Activated naive CD8-positive, alpha-beta T cell (primary cell): Measurements from ENCODE around the gene INPP5A.
"Not testable (repeated sequence)": the region's sequence is repeated elsewhere in the genome, so short reads cannot be mapped to it uniquely, and the experiment has no call there.

Experiments used
- H3K27ac Mint-ChIP-seq: one replicate; pipeline ENCODE4 v1.8.0; 2021; ENCODE audit warnings: mixed read lengths
- H3K27me3 Mint-ChIP-seq: one replicate; pipeline ENCODE4 v1.8.0; 2021; ENCODE audit warnings: mixed read lengths
- H3K36me3 Mint-ChIP-seq: one replicate; pipeline ENCODE4 v1.8.0; 2021; ENCODE audit warnings: mixed read lengths
- H3K4me1 Mint-ChIP-seq: one replicate; pipeline ENCODE4 v1.8.0; 2021; ENCODE audit warnings: low read depth, mixed read lengths
- H3K4me3 Mint-ChIP-seq: one replicate; pipeline ENCODE4 v1.8.0; 2021; ENCODE audit warnings: mild to moderate bottlenecking, mixed read lengths
- H3K9me3 Mint-ChIP-seq: one replicate; pipeline ENCODE4 v1.8.0; 2021; ENCODE audit warnings: low read depth, mixed read lengths

Gene INPP5A

GRCh38 chr10:132669208-132669861 lies 131.7 kb downstream of the INPP5A start:
- Mint-ChIP-seq H3K9me3 (no peaks in the 10 kb centered on the region), H3K36me3 (peaks cover 3% of the 10 kb centered on the region), H3K27ac (no peak overlapping the region), H3K27me3 (no peaks in the 10 kb centered on the region), H3K4me3 (no peak overlapping the region), H3K4me1 (peaks cover 6% of the 10 kb centered on the region)

DNA sequence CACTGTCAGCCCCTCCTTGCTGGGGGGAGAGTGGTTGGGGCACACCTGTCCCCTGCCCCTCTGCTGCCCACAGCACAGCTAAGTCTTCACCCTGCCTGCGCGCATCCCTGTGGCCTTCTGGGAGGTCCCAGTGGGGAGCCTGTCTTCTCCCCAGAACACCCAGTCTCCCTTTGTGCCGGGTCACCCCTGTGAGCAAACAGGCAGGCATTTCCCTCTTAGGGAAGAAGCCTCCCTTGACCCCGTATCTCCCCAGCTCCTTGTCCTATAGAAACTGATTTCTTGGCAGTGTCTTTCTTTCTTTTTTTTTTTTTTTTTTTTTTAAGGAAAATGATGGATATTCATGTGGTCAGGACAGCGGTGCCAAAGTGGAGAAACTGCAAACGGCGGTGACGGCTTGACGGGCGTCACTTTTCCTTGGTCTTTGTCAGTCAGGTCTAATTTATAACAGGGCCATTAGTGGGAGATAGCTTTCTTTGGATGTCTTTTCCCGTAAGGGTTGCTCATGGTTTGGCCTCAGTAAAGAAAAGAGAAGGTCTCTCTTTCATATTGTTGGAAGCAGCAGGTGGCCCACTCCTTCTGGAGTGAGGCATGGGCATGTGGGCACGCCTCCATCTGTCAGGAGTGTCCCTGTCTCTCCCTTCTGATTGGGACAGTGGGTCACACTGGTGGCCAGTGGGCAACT lies 133.1 kb downstream of the INPP5A start:
- Mint-ChIP-seq H3K36me3 (peaks cover 3% of the 10 kb centered on the region), H3K4me1 (peaks cover 6% of the 10 kb centered on the region), H3K9me3 (no peaks in the 10 kb centered on the region), H3K27ac (no peak overlapping the region), H3K4me3 (no peak overlapping the region), H3K27me3 (no peaks in the 10 kb centered on the region)

DNA sequence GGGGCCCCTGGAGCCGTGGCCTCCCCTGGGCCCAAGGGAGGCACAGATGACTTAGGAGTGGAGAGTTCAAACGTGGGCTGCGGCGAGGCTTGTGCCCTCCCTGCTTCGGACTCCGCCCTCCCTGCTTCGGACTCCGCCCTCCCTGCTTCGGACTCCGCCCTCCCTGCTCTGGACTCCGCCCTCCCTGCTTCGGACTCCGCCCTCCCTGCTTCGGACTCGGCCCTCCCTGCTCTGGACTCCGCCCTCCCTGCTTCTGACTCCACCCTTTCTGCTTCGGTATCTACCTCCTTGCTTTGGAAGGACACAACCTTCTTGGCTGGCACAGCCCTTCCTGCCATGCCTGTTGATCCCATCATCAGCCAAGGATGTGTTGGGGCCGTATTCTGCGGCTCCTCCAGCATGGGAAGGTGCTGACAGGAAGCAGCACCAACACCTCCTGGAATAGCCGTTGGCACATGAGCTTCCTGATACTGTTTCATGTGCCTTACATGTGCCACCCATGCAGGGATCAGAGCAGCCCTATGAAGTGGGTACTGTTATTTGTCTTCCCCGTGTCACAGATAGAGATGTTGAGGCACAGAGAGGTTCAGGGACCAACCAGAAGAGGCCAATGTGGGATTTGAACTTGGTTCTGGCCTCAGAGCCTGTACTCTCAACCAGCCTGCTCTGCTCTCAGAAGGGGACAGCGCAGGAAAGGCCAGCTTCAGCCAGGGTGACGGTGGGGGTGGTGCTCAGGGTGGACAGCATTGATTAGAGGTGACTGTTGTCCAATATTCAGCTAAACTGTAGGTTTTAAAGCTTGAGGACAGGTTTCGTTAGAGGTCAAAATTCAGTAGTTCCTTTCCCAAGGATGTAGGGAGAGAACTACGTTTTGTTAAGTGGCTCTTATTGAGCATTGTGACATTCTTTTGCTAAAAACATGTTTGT lies 133.9 kb downstream of the INPP5A start:
- Mint-ChIP-seq H3K4me1 (peaks cover 2% of the 10 kb centered on the region), H3K4me3 (no peak overlapping the region), H3K27me3 (no peaks in the 10 kb centered on the region), H3K27ac (no peak overlapping the region), H3K9me3 (no peaks in the 10 kb centered on the region), H3K36me3 (peaks cover 3% of the 10 kb centered on the region)

DNA sequence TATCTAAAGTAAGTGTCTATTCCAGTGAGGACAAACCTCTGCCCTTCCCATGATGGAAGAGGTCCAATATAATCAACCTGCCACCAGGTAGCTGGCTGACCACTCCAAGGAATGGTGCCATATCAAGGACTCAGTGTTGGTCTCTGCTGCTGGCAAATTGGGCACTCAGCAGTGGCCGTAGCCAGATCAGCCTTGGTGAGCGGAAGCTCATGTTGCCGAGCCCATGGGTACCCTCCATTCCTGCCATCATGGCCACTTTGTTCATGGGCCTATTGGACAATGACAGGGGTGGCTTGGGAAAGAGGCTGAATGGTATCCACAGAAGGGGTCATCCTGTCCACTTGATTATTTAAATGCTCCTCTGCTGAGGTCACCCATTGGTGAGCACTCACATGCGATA lies 136.2 kb downstream of the INPP5A start:
- H3K36me3 Mint-ChIP-seq, H3K9me3 Mint-ChIP-seq, H3K4me1 Mint-ChIP-seq, H3K27me3 Mint-ChIP-seq, H3K4me3 Mint-ChIP-seq, H3K27ac Mint-ChIP-seq: not testable (repeated sequence)

DNA sequence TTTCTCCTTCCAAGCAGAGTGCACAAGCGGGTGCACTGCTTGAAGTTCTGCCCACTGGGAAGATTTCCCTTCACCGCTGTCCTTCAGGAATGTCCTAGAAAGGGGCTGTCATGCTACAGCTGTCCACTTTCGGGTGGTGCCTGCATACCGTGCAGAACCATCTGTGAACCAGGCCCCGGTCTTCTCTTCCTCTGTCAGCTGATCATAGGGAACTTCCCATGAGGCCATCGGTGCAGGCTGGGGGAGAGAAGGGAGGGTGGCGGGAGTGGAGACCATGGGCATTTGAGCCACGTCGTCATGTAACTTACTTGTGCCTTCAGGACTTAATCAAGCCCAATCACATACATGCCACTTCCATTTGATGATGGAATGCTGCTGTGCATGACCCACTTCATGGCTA lies 136.7 kb downstream of the INPP5A start:
- Mint-ChIP-seq H3K4me1 (peaks cover 2% of the 10 kb centered on the region), H3K4me3 (no peak overlapping the region), H3K9me3 (no peaks in the 10 kb centered on the region), H3K27me3 (no peaks in the 10 kb centered on the region), H3K27ac (no peak overlapping the region), H3K36me3 (peaks cover 3% of the 10 kb centered on the region)

GRCh38 chr10:132675031-132675740 lies 137.6 kb downstream of the INPP5A start:
- no peak overlapping the region for H3K27ac Mint-ChIP-seq
- peaks cover 3% of the 10 kb centered on the region for H3K36me3 Mint-ChIP-seq
- H3K4me1 Mint-ChIP-seq: peaks cover 5% of the 10 kb centered on the region
- H3K27me3 Mint-ChIP-seq: no peaks in the 10 kb centered on the region
- H3K4me3 Mint-ChIP-seq: no peak overlapping the region
- H3K9me3 Mint-ChIP-seq: no peaks in the 10 kb centered on the region

- peaks cover 9% of the 10 kb centered on the region for H3K4me1 Mint-ChIP-seq
- no peak overlapping the region for H3K4me3 Mint-ChIP-seq
- H3K36me3 Mint-ChIP-seq: peaks cover 3% of the 10 kb centered on the region
- no peak overlapping the region for H3K27ac Mint-ChIP-seq
- H3K27me3 Mint-ChIP-seq: no peaks in the 10 kb centered on the region
- no peaks in the 10 kb centered on the region for H3K9me3 Mint-ChIP-seq
These were observed 138.8 kb downstream of the INPP5A start for GRCh38 chr10:132676193-132676891.

GRCh38 chr10:132677096-132677472 lies 139.5 kb downstream of the INPP5A start:
- no peaks in the 10 kb centered on the region for H3K9me3 Mint-ChIP-seq
- no peaks in the 10 kb centered on the region for H3K27me3 Mint-ChIP-seq
- no peak overlapping the region for H3K27ac Mint-ChIP-seq
- peaks cover 3% of the 10 kb centered on the region for H3K36me3 Mint-ChIP-seq
- peaks cover 14% of the 10 kb centered on the region for H3K4me1 Mint-ChIP-seq
- no peak overlapping the region for H3K4me3 Mint-ChIP-seq

DNA sequence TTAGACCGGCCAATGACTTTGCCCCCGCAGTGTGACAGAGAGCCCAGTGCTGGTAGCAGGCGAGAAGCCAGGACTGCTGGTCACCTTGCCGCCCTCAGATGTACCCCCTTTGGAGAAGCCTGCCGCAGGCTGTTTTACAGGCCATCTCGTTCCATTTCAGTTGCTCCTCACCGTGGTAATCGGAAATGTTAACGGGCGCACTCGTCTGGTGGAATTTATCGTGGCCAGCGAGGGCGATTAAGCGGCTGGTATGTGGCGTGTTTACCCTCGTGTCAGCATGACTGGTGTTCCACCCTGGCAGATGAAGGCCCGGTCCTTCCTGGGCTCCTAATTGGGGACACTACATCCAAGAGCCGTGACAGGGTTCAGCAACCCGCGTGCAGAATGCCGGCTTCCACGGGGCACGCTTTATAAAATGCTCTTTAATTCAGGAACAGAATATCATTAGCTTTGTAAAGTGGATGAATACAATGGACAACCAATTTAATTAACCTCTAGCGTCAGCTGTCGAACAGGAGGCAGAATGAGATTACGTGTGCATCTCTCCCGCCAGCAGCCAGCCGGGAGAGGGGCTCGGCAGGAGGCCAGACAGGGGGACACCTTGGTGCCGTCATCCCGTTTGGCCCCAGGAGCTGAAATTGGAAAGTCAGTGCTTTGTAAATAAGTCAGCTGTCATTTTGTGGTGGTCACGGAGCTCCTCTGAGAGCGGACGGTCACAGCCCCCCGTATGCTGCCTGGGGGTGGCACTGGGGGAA lies 140.1 kb downstream of the INPP5A start:
- no peak overlapping the region for H3K27ac Mint-ChIP-seq

DNA sequence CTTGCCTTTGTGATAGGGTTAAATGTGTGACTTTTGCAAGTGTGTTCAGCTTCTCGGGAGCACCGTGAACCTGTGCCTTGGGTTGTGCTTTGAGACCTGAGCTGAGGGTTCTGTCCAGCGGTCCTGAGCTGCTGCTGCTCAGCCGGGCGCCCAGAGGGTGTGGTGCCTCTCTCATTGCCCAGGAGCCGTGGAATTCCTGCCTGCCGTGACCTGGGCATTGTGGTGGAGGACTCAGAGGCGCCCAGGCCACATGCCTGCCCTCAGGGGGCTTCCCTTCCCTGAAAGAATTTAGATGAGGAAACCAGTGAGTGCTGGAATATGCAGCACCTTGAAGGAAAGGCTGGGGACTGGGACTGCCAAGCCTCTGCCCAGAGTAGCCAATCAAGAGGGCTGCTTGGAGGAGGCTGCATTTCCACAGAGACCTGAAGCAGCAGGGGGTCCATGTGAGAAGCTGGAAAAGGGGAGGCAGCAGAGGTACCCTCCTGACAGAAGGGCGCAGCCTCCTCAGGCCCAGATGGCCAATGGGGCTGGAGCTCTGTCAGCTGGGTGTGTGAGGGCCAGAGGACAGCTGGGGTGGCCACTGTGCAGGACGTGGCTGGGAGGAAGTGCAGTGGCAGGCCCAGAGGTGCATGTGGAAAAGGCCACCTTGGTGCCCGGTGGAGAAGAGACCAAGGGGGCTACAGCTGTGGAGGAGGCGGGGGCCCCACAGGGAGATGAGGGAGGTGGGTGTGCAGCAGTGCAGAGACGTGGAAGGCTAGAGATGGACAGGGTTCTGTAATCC lies 141.0 kb downstream of the INPP5A start:
- Mint-ChIP-seq H3K9me3 (no peaks in the 10 kb centered on the region), H3K4me1 (peaks cover 18% of the 10 kb centered on the region), H3K27ac (no peak overlapping the region), H3K36me3 (peaks cover 3% of the 10 kb centered on the region), H3K4me3 (no peak overlapping the region), H3K27me3 (no peaks in the 10 kb centered on the region)

More for the DNA sequence above, 140.1 kb downstream of the INPP5A start:
- no peaks in the 10 kb centered on the region for H3K9me3 Mint-ChIP-seq
- peaks cover 3% of the 10 kb centered on the region for H3K36me3 Mint-ChIP-seq
- H3K27me3 Mint-ChIP-seq: no peaks in the 10 kb centered on the region
- no peak overlapping the region for H3K4me3 Mint-ChIP-seq
- peaks cover 14% of the 10 kb centered on the region for H3K4me1 Mint-ChIP-seq

DNA sequence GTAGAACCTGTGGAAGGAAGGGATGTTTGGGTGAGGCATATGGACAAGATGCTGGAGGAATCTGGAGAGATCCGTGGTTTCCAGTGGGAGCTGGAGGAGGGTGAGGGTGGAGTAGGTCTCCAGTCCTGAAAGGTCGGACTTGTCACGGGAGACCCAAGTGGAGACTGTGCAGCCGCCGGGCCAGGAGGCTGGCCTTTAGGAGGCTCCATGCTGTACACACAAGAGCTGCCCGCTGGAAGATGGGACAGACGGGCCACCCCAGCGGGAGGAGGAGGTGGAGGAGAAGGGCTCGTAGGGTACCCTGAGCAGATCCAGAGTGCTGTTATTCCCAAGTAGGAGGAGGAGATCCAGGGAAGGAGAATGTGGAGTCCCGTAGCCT lies 141.6 kb downstream of the INPP5A start:
- H3K4me1 Mint-ChIP-seq: peaks cover 23% of the 10 kb centered on the region
- no peaks in the 10 kb centered on the region for H3K27me3 Mint-ChIP-seq
- H3K9me3 Mint-ChIP-seq: no peaks in the 10 kb centered on the region
- H3K36me3 Mint-ChIP-seq: no peaks in the 10 kb centered on the region
- no peak overlapping the region for H3K4me3 Mint-ChIP-seq
- H3K27ac Mint-ChIP-seq: no peak overlapping the region

DNA sequence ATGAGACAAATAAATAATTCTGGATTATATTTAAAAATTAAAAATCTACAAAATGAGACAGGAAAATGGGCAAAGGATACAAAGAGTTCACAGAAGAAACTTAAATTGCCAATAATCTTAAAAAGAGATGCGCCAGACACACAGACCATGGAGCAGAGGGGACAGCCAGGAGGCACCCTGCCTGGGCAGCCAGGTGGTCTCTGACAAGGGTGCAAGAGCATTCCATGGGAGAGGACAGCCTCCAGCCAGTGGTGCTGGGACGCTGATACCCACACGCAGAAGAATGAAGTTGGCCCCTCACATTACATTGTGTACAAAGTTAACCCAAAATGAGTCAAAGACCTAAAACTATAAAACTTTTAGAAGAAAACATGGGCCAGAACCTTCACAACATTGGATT lies 142.1 kb downstream of the INPP5A start:
- no peaks in the 10 kb centered on the region for H3K27me3 Mint-ChIP-seq
- no peaks in the 10 kb centered on the region for H3K36me3 Mint-ChIP-seq
- peaks cover 27% of the 10 kb centered on the region for H3K4me1 Mint-ChIP-seq
- H3K4me3 Mint-ChIP-seq: no peak overlapping the region
- H3K27ac Mint-ChIP-seq: no peak overlapping the region
- H3K9me3 Mint-ChIP-seq: no peaks in the 10 kb centered on the region

DNA sequence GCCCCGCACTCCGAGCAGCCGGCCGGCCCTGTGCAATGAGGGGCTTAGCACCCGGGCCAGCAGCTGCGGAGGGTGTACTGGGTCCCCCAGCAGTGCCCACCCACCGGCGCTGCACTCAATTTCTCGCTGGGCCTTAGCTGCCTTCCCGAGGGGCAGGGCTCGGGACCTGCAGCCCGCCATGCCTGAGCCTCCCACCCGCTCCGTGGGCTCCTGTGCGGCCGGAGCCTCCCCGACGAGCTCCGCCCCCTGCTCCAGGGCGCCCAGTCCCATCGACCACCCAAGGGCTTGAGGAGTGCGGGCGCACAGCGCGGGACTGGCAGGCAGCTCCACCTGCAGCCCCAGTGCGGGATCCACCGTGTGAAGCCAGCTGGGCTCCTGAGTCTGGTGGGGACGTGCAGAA lies 143.2 kb downstream of the INPP5A start:
- not testable (repeated sequence) for H3K9me3 Mint-ChIP-seq, H3K27ac Mint-ChIP-seq, H3K4me3 Mint-ChIP-seq, H3K27me3 Mint-ChIP-seq, H3K36me3 Mint-ChIP-seq
- peaks cover 38% of the 10 kb centered on the region for H3K4me1 Mint-ChIP-seq
